ENCODE measurements around the gene GNAT1.
"Not testable (repeated sequence)": the region's sequence is repeated elsewhere in the genome, so short reads cannot be mapped to it uniquely, and the experiment has no call there.

GNAT1 gene

DNA sequence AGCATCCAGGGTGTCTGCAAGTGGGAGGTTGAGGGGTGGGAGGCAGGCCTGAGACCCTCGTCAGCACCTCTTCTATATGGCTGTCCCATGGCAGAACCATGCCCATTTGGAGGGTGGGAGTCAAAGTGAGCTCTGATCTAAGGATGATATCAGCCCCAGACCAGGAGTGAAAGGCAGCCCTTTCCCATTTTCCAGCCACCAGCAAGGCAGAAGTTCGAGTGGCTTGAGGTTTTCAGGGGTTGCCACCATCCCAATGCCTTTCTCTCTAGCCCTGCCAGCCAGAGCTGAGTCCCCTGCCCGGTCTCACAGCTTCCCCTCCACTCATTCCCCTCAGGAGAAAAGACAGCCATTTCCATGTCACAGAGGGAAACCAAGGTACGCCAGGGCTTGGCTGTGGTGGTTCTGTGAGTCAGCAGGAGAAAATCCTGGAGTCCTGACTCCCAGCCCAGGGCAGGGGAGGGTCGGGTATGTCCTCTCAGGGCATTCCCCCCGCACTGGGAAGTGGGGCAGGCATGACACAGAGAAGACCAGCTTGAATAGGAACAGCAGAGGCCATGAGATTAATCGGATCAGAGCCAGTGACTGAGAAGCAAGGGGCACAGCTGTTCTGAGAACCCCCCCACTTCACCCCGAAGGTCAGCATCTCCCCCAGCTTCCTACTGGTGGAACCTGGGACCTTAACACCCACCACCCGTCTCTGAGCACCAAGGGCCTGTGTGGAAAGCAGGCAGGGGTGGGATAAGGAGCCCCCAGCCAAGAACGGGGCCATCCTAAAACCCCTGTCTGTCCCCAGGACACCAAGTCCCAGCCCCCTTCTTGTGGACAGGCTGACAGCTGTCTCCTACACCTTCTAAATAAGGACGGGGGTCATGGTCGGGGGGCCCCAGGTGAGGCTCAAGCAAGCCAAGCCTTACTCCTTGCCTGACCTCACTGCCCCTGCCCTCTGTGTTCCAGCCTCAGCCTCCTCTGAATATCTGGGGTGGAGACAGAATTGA is 12.7 kb downstream of the GNAT1 start:
- DNase-seq, result no peak

DNA sequence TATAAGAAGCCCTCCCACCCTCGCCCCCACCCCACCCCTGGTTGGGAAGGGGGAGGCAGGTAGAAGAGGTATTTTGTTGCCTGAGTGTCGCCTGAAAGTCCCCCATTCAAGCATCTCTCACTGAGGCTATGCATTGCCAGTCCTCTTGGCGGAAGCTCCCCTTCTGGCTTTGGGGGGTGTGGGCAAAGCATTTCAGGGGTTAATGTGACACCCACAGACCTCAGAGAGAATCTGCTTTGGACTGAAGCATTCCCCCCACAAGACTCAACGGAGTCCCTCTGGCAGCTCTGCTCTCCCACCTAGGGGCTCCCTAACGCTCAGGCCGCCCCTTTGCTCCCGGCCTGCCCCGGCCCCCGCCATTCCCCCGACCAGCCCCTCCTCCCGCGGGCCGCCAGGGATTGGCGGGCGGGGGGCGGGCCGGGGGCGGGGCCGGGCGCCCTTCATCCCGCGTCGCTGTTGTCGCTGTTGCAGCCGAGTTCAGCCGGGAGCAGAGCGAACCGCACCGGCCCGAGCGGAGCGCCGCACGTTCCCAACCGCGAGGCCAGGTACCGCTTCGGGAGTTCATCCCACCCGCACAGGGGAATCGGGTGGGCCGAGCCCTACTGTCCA is 13.5 kb downstream of the GNAT1 start, which contains the start of gene SLC38A3:
SLC38A3 (plus strand) TSS at position 468 of the 609 bp plus-strand sequence. CDS start 8,929 bp downstream, outside the sequence.
- no peak for DNase-seq

DNA sequence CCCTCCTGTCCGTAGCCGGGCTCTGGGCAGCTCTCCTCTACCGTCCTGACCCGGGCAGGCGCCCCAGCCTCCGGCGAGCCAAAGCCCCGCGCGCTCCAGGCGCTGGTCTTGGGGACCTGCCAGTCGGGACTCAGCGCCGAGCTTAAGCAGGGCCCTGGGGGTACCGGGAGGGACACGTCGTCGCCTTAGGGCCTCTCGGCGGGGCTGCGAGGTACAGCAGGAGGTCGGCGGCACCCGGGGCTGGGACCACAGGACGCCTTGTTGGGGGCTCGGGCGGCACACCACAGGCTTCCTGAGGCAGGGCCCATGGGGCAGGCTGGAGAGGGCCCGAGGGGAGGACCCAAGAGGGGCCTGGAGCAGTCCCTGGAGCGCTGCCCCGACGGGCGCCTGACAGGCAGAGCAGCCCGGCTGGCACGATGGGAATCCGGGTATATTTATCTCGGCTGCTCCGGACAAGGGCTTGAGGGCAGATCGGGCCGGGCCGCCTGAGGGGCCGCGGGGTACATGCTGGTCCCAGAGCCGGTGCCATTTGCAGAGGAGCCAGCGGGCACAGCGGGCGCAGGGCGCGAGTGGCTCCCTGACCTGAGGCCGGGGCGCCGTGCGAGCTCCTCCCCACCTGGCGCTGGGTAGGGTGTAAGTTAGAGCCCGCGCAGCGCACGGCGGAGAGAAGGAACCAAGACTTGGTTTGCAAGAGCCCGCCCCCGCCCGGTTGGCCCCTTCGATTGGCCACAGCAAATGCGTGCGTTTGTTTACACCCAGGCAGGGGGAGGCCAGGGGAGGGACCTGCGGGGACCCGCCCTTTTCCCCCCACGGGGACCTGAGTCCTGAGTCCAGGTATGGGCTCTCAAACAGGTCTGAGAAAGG is 14.2 kb downstream of the GNAT1 start:
- DNase-seq, result no peak

DNA sequence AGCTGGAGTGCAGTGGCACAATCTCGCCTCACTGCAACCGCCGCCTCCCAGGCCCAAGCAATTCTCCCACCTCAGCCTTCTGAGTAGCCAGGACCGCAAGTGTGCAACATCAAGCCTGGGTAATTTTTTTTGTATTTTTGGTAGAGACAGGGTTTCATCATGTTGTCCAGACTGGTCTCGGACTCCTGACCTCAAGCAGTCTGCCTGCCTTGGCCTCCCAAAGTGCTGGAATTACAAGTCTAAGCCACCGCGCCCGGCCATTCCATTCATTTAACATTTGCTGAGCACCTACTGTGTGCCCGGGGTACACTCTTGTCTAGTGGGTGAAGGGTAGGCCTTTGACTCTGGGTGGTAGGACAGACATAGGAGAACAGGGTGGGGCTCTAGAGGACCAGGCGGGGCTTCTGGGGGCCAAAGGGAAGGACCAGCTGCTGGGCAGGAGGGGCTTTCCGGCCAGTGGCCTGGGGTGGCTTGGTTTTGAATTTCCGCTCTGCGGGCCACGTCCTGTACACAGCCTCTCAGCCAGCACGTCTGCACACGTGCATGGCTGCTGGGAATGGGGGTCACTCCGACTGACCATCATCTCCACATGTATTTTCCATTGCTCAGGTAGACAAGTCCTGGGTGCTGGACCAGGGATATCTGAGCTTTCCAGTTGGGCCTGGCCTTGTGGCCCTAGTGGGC is 16.1 kb downstream of the GNAT1 start:
- DNase-seq, result no peak

DNA sequence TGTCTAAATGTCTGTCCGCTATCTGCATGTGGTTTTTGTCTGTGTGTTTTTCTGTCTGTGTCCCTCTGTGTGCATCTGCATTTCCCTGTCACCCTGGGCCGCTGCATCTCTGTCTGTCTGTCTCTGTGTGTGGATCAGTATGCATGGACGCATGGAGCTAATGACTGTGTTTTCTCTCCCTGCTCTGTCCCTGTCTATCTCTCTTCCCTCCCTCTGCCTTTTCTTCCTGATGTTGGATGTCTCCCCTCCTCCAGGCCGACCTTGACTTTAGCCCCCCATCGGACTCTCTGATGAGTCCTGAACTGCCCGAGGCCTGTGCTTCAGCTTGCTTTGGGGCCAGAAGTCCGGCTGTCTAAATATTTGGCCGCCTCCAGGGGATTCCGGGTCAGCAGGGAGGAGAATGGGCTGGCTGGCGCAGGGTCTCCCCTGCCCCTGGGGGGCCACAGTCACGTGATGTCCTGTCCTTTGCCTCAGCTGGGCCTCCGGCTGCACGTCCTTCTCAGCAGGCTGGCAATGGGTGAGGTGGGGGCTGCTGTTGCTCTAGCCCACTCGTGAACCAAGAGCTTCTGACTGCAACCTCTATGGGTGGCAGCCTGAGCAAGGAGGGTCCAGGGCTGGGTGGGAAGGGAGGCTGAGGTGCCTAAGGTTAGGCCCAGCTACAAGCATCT is 17.4 kb downstream of the GNAT1 start:
- no peak for DNase-seq

DNA sequence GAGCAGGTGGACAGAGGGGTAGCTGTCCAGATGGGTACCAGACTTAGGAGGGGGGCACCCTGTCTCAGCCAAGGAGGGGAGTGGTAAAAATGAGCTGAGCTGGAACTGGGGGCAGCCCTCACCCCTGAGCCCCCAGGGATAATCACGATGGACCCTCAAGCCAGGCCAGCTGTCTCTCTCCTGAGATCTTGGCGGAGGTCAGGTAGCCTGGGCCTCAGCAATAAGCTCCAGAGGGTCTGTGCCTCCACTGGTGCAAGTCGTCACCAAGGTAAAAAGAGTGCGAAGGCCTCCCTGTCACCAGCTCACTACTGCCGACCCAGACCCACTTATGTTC is 18.7 kb downstream of the GNAT1 start:
- DNase-seq, result no peak

DNA sequence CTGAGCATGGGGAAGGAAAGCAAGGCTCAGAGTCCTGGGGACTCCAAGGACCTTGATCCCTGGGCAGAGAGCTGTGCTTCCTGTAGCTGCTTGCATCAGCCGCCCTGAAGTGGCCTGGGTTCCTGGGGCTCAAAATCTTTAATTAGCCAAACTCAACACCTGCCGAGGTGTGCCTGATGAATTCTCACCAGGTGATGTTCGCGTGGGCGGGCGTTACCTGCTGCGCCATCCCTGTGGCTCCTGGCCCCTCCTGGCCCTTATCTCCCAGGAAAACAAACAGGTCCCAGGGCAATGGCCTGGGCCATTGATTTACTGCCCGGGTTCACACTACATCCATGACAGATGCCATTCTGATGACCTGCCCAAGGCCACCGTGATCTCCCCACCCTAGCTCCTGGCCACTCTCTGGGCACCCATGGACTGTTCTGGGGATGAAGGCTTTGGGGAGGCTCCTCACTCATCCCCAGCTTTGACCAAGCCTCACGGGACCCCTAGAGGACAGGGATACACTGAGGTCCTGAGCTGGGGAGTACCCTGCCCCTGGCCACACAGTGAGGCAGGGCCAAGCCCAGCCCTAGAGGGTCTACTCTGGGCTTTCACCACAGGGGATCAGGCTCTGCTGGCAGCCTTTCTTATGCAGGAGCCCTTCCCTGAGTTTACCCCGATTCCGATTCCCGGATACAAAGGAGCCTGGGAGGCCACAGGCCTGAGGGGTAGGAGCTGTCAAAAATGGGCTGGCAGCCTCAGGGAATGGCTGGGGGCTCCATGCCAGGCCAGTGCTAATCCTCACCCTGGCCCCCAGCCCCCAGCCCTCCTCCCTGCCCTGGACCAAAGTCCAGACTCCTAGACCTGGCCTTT is 19.3 kb downstream of the GNAT1 start:
- DNase-seq, result no peak

DNA sequence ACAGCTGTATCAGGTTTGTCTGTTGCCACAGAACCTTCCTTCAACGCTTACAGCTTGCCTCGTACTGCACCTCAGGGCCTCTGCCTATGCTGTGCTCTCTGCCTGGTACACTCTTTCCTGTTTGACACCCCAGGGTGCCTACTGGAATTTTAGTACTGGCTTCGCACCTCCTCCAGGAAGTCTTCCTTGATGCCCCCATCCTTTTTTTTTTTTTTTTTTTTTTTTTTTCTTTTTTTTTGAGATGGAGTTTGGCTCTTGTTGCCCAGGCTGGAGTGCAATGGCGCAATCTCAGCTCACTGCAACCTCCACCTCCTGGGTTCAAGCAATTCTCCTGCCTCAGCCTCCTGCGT is 19.9 kb downstream of the GNAT1 start:
- not testable (repeated sequence) for DNase-seq

DNA sequence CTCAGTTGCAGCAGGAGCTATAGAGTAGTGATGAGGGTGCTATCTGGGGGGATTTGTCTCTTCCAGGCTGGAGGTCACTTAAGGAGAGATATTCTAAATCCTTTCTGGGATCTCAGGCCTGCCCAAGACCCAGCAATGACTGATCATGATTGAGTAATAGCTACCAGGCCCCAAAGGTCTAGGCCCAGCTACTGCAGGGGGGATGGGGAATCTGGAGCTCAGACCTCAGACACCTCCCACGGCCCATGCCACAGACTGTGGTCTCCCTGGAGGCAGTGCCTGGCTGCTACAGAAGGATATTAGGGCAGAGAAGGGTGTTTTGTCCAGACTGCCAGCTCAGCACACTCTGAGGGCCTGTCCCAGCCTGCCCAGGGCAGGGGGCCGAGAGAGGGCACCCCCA is 20.5 kb downstream of the GNAT1 start:
- DNase-seq, result no peak

DNA sequence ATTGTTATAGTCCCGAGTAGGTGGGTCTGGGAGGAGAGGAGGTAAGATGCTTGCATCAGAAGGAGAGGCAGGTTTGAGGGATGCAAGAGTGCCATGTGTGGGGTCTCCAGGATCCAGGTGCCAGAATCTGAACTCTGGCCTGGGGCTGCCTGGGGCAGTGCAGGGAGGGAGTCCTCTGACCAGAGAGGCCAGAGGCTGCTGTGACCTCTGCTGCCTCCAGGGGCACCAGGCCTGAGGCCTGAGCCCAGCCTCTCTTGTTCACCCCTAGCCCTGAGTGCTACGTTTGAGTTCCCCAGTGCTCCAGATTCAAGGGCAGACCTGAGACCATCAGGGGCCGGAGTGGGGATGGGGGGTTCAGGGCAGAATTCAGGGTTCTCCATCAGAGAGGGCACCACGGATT is 21.1 kb downstream of the GNAT1 start:
- no peak for DNase-seq

DNA sequence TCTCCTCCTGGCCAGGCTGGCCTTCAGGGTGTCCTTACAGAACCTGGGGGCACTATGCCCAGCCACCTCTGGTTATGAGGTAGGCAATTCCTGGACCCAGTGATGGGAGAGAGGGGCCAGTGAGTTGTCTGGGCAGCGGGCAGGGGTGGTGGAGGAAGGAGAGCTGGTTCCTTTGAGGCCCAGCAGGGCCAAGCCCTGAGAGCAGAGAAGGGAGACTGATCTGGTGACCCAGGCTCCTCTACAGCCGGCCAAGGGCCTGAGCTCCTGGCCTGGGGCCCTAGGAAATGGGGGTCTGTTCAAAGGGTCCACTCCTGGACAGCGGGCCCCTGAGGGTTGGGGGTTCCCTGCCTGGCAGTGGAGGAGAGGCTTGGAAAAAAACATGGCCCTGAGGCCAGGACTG is 21.6 kb downstream of the GNAT1 start:
- no peak for DNase-seq

DNA sequence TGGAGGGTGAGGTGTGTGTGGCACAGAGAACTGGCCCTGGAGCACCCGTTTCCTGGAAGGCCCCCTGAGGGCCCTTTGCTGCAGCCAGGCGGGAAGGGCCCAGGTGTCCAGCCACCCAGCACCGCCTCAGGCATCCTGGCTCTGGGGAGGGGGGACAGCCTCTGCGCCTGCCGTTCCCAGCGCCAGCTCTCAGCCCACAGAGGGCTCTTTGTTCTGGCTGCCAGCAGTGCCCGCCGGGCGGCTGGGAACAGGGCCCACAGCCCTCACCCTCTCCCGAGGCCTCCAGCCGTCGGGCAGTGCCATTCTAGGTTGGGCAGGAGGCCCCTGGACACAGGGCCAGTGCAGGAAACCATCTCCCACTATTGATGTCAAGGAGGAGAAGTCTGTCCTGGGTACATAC is 22.0 kb downstream of the GNAT1 start:
- no peak for DNase-seq

DNA sequence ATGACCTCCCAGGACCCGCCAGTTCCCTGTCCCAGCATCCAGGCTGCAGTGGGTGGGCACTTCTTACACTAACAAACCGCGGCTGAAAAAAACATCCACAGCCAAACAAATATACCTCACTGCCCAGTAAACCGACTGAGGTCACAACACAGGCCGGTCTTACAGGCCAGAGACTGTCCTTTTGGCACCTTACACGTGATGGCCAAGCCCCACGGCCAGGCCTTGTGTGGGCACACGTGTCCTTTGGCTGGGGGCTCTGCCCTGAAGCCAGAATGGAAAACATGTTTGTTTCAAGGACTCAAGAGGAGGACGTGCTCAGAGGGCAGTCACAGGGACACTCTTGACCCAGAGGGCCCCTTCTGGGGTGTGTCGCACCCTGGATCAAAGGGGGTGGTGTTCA is 23.4 kb downstream of the GNAT1 start:
- no peak for DNase-seq

DNA sequence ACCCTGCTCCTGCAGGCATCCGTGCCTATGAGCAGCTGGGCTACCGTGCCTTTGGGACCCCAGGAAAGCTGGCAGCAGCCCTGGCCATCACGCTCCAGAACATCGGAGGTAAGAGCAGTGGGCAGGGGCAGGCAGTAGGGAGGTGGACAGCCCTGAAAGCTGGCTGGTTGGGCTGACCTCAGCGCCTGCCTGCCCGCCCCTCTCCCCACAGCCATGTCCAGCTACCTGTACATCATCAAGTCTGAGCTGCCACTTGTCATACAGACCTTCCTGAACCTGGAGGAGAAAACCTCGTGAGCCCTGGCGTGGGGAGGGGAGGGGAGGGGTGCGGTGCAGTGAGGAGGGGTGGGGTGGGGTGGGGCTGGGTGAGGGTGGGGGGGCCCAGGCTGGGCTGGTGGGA is 24.1 kb downstream of the GNAT1 start:
- no peak for DNase-seq

DNA sequence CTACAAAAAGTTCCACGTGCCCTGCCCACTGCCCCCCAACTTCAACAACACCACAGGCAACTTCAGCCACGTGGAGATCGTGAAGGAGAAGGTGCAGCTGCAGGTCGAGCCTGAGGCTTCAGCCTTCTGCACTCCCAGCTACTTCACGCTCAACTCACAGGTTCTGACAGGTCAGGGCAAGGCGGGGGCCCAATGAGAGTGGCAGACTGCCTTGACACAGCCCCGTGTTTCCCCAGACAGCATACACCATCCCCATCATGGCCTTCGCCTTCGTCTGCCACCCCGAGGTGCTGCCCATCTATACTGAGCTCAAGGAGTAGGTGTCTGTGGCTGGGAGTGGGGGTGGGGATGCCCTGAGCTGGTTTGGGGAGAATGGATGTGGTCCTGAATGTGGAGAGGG is 26.3 kb downstream of the GNAT1 start:
- DNase-seq, result no peak

DNA sequence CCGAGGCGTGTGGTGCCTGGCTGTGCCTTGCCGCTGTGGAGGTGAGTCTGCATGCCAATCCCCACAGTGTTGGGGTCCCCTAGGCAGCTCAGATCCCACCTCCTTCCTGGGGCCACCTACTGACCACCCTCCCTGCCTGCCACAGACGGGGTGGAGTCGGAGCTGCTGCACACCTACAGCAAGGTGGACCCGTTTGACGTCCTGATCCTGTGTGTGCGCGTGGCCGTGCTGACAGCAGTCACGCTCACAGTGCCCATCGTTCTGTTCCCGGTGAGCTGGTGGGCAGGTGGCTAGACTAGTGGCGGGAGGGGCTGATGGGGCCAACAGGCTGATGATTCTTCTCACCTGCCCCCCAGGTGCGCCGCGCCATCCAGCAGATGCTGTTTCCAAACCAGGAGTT is 27.0 kb downstream of the GNAT1 start:
- no peak for DNase-seq

DNA sequence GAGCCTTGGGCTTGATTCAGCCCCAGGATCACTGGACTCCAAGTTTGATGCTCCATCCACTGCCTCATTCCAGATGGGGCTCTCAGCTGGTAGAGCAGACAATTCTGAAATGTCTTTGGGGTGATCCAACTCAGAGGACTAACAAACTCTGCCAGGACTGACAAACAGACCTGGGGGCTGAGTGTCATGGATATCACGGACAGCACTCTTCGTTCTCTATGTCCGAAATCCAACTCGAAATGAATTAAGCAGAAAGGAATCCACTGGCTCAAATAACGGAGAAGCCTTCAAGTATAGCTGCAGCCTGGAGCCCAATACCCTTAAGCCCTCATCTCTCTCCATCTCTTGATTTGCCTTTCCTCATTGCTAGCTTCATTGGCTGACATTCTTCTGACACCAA is 27.9 kb downstream of the GNAT1 start:
- no peak for DNase-seq

DNA sequence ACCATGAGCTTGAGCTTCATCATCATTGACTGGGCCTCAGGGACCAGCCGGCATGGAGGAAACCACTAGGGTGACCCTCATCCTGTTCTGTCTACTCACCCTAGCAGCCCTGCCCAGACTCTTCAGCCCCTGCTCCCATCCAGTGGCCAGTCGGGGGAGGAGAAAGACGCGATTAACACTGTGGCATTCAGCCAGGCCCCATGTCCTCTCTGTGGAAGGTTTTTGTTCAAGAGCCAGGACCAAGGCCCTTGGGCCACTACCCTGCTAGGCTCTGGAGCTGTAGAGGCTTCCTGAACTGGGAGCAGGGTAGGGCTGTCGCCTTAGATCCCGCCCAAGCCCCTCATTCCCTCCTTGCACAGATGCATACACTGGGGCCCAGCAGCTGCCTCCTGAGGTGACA is 28.7 kb downstream of the GNAT1 start:
- DNase-seq, result no peak

DNA sequence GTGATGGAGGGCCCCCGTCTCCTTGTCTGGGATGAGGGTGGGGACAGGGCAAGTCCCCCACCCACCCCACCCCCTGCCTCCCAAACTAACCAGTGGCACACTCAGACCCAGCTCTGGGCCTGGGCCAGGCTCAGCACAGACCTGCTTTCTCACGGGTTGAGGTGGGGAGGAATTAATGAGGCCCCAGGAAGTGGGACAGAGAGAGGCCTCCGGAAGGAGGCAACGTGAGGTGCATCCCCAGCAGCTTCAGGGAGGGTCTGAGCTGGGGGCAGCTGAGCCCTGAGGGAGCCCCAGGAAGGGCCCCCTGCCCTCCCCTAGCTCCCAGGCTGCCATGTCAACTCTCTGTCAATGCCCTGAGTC is 29.6 kb downstream of the GNAT1 start:
- no peak for DNase-seq

DNA sequence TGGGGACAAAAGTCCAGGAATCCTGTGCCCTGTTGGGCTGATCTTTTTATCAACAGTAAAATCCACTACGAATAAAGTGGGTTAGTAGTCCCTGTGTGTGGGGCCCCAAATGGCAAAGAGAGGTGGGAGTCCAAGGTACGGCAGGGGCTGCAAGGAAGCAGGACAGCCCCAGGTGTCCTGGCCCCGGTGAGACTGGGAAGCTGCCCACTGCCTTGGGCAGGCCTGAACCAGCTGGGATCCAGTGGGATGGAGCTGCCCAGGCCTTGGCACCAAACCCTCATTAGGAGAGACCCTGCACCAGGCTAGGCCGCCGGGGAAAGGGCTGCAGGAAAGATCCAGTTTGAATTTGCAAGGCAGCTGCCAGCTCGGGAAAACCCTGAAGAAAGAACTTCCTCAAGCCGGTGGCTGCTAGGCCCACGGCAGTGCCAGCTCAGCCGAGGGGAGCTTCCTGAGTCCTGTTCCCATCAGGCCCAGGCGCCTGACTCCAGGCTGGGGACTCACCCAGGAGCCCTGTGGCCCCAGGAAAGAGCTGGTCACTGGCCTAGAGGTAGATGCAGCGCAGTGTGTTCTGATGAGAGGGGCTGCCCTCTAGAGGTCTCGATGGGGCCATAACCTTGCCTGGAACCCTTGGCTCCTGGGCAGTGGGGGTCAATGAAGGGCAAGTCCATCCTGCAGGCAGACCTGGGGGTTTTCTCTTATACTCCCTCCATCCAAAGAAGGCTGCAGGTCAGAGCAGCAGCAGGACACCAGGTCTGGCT is 30.2 kb downstream of the GNAT1 start:
- DNase-seq, result no peak

DNA sequence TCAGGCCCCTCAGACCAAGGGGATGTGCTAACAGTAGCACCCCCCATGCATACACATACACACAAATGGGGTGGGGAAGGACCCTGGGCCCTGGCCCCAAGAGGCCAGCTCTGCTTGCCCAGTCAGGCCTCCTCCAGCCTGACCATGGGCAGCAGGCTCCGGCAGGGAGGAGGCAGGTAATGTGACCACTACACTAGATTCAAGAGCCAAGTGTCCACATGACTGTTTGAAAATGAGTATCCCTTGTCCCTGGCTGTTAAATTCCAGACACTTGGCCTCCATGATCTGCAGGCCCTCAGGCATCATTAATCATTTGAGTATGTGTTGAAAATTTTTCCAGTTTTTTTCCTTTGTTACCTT is 30.7 kb downstream of the GNAT1 start:
- DNase-seq, result no peak

Data from GOT3 (cell line).